Measurements from ENCODE around the gene FAM193B.
"Not testable (repeated sequence)": the region's sequence is repeated elsewhere in the genome, so short reads cannot be mapped to it uniquely, and the experiment has no call there.

FAM193B gene

DNA sequence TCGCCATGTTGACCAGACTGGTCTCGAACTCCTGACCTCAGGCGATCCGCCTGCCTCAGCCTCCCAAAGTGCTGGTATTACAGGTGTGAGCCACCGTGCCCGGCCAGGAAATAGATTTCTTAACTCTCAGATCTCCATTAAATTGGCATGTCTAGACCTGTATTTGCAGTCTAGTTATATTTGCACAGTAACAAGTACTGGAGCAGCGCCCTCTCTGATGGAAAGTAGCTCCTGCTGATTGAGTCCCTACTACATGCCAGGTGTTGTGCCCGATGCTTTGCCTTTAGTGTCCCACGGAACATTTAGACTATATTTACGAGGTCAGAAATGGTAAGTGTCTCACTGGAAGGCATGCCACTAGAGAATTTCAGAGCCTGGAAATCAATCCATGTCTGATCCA is 21.8 kb upstream of the FAM193B start:
- no peak for DNase-seq (ENCODE audit: low read depth, low spot score)

DNA sequence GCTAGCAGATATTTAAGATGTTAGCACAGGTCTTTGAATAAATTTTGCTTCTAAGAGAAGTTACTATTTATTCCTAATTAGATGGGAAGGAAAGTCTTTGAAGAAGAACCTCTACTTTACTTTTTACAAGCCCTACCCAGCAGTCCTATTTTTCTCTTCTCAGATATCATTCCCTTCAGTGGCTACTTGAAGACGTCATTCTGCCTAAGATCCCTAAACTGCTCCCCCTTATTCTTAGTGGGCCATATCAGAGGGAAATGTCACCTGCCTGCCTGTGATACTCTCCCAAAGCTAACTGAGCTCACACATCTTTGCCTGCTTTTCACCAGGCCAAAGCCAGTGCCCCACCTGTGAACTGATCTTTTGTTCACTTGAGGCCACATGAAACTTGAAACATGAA is 21.1 kb upstream of the FAM193B start:
- no peak for DNase-seq (ENCODE audit: low read depth, low spot score)

DNA sequence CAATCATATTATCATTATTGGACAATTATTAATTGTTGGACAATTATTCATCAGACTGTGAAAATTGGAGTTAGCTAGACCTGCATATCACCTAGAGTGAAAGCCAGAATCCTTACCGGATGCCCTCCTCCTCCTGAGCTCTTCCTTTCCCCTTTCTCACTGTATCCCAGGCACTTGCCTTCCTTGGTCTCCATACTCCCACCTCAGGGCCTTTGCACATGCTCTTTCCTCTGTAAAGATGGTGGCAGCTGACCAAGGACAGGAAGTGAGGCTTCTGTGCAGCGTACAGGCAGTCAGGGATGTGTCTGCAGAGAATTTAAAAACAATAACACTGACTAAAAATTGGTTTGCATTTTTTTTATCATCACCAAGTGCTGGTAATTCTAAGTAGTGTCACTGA is 15.5 kb upstream of the FAM193B start:
- DNase-seq (ENCODE audit: low read depth, low spot score): no peak

DNA sequence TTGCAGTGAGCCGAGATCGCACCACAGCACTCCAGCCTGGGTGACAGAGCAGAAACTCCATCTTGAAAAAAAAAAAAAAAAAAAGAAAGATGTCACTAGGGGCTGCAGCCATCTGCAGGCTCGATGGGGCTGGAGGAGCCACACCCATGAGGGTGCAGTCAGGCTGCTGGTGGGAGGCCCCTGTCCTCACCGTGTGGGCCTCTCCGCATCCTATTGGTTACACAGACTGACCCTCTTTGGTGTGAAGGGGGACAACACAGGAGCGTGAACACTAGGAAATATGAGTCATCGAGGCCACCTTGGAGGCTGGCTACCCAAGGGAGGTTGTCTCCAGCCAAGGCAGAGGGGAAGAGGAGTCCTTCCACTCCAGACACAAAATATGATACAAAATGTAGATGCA is 14.0 kb upstream of the FAM193B start:
- DNase-seq (ENCODE audit: low read depth, low spot score): no peak

DNA sequence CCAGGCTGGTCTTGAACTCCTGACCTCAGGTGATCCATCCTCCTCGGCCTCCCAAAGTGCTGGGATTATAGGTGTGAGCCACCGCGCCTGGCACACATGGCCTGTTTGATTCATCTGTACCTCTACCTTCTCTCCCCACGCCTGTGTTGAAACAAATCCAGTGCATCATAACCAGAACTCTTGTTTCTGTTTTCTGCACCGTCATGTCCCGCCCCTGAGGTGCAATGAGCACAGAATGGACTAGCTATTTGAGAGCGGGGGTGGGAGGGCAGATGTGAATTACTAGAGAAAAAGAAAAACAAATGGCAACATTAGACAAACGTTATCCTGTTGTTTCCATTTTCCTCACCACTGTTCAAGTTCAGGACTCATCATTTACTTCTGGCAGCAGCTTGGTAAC is 10.7 kb upstream of the FAM193B start:
- DNase-seq (ENCODE audit: low read depth, low spot score): no peak

DNA sequence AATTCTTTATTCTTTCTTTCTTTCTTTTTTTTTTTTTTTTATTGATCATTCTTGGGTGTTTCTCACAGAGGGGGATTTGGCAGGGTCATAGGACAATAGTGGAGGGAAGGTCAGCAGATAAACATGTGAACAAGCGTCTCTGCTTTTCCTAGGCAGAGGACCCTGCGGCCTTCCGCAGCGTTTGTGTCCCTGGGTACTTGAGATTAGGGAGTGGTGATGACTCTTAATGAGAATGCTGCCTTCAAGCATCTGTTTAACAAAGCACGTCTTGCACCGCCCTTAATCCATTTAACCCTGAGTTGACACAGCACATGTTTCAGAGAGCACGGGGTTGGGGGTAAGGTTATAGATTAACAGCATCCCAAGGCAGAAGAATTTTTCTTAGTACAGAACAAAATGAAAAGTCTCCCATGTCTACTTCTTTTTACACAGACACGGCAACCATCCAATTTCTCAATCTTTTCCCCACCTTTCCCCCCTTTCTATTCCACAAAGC is 5.1 kb upstream of the FAM193B start:
- not testable (repeated sequence) for DNase-seq (ENCODE audit: low read depth, low spot score)

DNA sequence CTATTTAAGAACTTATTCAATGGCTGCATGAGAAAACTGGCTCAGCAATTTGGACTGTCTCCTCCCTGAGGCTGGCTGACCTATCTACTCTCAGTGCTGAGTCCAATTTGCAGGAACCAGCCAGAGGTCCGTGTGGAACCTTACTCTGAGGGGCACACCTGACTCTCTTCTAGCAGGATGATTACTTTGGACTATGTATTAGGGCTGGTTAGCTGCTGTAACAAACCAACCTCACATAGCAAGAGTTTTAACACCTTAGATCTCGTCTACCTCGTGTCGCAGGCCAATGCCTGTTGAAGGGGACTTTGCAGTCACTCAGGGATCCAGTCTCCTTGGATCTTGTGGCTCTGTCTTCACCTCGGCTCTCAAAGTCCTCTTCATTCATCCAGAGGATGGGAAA is 3.4 kb upstream of the FAM193B start:
- no peak for DNase-seq (ENCODE audit: low read depth, low spot score)

DNA sequence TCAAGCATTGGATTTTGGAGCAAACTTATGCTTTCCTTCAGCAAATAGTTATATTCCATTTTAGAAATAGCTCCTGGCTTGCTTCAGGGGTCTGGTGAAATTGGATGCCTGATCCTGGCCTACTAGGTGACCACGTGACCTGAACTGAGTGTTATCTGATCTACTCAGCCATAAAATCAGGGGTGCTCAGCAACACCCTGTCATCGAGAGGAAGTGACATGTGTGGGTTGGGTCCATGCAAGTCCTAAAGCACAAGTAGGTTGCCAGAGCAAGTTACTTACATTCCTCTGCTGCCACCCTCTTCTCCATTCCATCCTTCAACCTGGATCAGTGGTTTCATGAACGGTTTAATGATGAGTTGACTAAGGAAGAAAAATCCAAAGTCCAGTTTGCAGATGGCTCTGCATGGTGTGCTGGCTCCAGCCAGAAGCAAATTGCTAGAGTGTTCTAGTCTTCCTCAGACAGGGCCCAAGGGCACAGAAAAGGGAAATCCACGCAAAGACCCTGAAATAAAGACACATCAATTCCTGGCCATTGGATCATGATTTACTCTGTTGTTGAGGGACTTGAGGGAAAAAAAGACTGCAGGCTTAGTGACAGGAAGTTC is 2.8 kb upstream of the FAM193B start:
- no peak for DNase-seq (ENCODE audit: low read depth, low spot score)

DNA sequence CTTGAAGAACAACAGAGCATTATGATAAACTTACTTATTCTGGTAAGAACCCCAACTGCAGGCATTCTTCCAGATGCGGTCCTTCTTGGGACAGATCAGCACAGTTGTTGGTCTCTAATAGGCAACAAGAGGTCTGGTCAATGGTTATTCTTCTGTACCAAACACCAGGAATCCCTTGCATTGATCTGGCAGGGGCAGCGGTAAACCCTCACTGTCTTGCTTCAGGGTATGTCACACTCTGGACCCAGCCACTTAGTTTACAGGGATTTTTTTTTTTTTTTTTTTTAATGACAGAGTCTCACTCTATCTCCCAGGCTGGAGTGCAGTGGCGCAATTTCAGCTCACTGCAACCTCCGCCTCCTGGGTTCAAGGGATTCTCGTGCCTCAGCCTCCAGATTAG is 1.3 kb upstream of the FAM193B start:
- DNase-seq (ENCODE audit: low read depth, low spot score): no peak

DNA sequence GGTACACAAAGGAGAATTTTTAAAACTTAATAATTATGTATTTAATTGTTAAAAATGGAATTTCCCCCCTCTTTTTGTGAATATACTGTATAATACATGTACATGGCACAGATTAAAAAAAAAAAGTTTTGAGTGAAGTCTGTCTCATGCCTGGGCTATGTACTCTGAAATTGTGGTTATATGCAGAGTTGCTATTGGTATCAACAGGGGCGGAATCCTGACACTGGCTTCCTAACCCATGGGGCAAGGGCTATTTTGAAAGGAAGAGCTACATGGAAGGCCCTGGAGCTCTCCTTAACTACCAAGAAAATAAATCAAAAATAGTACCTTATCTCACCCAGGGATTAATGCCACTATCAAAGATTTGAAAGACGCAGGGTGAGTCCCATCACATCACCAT is 865 bp upstream of the FAM193B start:
- no peak for DNase-seq (ENCODE audit: low read depth, low spot score)

DNA sequence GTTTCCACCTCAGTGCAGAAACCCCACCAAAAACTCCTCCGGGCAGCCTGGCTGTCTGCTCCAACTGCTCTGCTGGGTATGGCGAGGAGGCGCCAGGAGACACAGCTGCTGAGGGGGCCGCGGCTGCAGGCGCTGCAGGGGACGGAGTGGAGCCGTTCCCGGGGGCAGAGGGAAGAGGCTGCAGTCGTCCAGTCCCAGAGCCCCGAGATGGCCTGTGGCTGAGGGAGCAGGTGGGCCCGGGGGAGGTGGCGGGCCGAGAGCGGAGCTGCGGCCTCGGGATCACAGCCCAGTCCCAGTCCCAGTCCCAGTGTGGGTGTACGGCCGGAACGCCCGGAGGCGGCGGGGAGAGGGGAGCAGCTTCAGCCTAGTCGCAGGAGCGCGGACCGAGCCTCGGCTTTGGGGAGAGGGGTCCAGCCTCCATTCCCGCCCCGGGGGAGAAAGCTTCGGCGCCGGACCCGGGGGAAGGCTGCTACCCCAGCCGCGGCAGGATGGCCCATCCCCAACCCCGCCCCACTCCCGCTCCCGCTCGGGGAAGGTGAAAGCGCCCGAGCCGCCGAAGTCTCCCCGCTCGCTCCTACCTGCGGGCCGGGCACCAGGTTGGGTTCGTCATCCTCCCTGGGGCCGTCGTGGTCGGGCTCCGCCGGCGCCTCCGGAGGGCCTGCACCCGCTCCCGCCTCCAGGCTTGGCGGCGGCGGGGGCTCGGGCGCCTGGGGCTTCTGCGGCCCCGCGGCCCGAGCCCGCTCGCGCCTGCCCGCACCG is 513 bp downstream of the FAM193B start:
- DNase-seq (ENCODE audit: low read depth, low spot score): no peak

DNA sequence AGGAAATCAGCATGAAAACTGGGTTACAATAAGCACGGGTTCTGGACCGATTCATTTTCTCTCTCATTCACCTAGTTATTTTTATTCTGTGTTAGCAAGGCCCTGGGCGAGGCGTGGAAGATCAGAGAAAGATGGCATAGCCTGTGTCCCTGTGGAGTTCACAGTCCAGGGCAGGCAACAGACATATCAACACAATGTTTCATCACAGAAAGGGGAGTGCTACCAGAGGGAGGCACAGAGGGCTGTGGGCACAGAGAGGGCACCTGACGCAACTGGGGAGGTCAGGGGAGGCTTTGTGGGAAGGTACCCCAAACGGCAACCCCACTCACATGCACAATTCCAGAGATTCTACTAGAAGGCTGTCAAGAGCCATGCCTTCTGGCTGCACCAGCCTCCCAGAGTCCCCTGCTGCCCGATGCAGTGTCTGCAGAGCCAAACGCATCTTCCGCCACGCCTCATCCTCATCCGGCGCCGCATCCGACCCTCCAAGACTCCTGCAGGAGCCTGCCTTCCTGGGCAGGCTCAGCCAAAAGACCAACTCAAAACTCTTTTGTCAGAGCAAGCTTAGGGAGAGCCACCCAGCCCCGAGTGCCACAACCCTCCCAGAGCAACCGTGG is 1.4 kb downstream of the FAM193B start:
- no peak for DNase-seq (ENCODE audit: low read depth, low spot score)

DNA sequence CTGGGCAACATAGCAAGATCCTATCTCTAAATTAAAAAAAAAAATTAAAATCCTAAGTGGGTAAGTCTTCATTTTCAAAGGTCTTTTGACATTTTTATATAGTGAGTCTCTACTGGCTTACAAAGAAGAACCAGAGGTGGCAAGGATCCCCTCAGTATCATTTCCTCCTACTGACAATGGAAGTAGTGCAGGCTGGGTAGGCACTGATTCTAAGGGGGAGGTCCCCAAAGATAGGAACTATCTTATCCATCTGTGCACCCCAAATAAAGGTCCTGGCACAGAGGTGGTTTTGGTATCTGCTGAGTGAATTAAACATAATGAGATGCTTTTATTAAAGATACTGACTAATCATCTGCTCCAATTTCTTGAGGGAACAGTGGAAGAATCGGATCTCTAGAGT is 4.2 kb downstream of the FAM193B start:
- DNase-seq (ENCODE audit: low read depth, low spot score): no peak

DNA sequence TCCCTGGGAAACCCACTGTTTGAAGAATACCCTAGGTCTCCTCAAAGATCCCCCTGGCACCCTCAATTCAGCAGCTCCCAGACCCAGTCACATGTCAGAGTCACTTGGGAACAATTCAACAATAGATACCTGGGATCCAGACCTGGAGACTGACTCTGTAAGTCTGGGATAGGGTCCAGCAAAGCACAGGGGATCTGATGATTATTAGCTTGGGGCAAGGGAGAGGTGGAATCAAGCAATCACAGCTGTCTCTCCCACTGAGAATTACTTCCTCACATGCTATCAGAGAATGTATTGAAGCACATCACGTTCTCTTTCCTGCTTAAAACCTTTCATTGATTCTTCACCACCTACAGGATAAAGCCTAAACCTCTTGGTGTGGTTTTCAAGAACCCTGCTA is 5.9 kb downstream of the FAM193B start:
- no peak for DNase-seq (ENCODE audit: low read depth, low spot score)

DNA sequence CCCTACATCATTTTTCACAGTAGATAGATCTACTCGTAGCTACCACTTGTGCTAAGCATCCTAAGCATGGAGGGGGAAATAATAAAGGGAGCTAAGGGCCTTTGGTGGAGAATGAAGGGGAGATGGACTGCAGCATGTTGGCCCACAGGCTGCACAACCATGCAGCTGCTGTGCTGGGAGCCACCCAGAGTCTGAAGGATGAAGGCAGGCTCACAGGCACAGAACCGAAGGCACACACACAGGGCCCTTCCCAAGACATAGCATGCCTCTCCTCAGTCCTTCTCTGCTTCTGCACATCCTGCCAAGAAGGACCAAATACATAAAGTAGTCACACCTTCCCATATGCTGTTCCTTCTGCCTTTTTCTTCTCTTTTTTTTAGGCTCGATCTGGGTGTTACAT is 6.6 kb downstream of the FAM193B start:
- DNase-seq (ENCODE audit: low read depth, low spot score): no peak

DNA sequence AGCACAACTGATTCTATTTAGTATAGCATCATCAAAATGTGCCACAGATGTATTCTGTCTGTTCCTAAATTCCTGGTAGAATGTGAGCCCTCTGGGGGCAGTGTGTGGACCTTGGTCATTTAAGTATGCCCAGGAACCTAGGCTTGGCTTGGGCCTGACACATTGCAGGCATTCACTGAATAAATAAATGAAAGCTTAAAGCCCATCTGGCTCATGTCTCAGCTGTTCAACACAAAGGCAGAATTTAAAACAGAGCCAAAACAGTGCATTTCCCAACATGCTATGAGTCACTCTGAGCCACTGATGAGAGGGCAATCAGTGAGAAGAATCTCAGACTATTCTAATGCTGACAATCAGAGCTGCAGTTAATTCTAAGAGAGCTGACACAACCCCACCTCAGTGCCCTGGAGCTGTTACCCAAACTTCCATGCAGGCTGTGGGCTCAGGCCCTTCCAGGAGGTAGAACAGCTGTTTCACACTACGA is 8.1 kb downstream of the FAM193B start:
- DNase-seq (ENCODE audit: low read depth, low spot score): peak; percentile 84

DNA sequence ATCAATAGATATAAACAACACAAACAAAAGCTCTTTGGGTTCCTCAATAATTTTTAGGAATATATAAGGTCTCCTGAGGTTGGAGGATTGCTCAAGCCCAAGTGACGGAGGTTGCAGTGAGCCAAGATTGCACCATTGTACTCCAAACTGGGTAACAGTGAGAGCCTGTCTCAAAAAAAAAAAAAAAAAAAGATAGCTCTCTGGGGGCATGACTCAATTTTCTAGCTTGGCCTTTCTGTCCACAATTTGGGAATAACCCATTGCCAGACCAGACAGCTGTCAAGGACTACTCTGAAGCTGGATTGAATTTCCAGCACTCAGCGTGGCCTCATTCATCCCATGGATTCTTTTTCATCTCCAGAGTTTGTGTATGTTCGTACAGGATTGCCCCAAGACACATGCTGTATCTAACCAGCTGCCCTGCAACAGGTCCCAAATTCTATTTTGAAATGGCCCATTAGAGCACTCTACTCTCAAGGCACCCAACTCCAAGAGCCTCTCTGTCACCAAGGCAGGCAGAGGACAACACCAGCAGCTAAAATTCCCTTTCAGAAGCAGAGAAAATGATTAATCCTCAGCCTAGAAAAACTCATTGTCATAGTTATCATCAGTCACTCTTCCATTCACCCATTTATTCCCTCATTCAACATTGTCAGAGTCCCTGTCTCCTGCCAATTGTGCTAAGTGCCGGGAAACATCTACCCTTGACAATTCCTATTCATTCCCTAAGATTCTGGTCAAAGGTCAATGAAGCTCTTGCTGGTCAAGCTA is 8.7 kb downstream of the FAM193B start:
- peak; percentile 55 for DNase-seq (ENCODE audit: low read depth, low spot score)

DNA sequence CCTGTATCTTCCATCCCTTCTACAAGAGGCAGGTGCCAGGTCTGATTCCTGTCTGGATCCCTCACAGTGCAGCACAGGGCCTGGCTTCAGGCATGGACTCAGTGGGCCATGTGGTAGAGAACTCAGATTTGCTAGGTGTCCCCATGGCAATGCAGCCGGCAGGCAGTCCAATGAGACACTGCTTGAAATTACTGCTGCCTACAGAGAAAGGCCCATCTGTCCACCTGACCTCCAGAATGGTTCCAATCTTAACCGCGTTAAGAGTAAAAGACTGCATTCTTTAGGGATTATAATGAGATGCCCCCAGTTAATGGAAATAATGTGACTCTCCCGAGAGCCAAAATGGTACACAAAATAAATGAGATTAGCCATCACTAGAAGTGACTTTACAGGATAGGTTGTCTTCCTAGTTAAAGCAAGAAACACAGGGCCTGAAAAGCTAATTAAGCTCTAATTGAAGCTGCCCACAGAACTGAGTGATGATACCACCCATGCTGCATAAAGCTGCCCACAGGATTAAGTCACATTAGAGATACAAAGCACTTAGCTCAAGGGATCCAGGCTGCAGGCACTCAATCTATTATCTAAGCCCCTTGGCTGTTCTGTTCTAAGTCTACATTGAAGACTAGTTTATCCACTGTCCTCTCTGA is 11.4 kb downstream of the FAM193B start:
- no peak for DNase-seq (ENCODE audit: low read depth, low spot score)

DNA sequence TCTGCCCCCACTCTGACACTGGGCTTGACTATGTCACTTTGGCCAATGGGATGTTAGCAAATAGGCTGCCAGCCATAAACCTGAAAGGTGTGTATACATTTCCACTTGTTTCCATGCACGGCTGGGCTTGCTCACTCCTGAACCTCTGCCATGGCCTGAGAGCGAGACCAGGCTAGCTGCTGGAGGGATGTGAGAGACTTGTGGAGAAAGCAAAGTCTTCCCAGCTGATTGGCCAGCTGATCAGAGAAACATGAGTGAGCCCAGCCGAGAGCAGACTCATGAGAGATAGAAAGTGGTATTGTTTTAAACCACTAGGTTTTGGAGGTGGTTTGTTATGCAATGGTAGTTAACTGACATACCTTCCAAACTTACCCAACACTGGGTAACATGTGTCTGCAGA is 13.9 kb downstream of the FAM193B start:
- no peak for DNase-seq (ENCODE audit: low read depth, low spot score)

DNA sequence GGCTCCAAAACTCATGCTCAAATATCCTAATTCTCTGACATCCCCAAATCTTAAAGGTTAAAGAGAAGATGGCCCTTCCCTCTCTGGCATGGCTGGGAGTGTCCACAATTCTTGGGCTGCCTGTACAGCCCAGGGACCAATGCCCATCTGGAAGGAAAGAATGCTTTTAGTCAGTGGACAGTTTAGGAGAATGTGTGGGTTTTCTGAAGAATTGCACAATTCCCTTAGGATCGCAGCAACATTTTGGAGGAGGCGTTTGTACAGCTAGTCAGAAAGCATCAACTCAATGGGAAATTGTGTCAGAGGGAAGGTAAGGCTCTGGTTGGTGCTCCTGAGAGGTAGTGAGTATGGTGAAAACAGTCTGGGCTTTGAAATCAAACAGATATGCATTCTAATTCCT is 15.0 kb downstream of the FAM193B start:
- no peak for DNase-seq (ENCODE audit: low read depth, low spot score)

DNA sequence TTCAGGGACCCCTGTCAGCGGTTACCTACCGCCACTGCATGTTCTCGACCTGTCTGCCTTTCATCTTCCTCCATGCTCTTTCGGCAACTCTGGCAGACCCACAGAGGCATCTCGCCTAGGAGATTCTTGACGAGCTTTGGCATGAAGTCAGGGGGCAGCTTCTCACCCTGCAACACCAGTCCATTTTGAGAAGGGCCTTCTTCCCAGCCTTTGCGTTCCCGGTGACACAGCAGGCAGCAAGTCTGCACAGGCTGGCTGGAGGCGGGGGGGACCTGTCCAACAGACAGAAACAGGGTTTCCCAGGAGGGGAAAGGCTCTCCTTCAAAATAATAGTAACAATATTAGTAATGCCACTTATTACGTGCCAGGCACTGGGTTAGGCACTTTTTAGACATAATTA is 15.5 kb downstream of the FAM193B start:
- no peak for DNase-seq (ENCODE audit: low read depth, low spot score)

Data from brain pericyte (primary cell).